GM19238 (cell line): ENCODE data around the gene NTSR1.
"Not testable (repeated sequence)": the region's sequence is repeated elsewhere in the genome, so short reads cannot be mapped to it uniquely, and the experiment has no call there.

ENCODE experiments used
- DNase-seq: peaks from one replicate; pipeline ENCODE4 v3.0.0; 2011; ENCODE audit warnings: low spot score; ENCODE audit not compliant: insufficient read length

NTSR1 gene

DNA sequence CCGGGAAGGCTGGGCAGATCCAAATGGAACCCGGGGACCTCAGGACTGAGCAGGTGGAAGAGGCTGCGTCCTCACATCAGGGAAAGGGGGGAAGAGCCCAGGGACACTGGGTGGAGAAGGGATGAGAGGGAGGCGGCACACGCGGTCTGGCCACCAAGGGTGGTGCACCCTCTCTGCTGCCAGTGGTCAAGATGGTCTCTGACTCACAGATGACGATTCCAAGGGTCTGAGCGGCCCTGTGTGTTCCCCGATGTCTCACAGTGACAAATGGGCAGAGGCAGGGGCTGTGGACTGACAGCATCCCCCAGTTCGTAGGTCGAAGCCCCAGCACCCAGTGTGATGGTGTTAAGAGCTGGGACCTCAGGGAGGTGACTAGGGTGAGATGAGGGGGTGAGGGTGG is 34.3 kb upstream of the NTSR1 start:
- no peak for DNase-seq

GRCh38 chr20:62675156-62675876 is 33.3 kb upstream of the NTSR1 start:
- no peak for DNase-seq

DNA sequence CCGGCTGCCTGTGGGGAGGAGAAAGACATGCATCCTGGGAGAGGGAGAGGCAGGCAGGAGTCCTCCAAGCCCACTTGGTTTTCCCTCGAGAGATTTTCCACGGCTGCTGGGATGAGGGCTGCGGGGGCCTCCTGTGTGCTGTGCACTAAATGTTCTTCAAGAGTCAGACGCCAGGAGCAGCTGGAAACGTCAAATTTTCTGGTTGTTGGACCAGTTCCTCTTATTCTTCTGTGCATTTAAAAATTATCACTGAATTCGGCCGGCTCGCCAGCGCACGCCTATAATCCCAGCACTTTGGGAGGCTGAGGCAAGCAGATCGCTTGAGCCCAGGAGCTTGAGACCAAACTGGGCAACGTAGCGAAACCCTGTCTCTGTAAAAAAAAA is 32.8 kb upstream of the NTSR1 start:
- no peak for DNase-seq

GRCh38 chr20:62676976-62677375 is 31.7 kb upstream of the NTSR1 start:
- no peak for DNase-seq

GRCh38 chr20:62677678-62678077 is 31.0 kb upstream of the NTSR1 start:
- no peak for DNase-seq

GRCh38 chr20:62678553-62678952 is 30.1 kb upstream of the NTSR1 start:
- DNase-seq: no peak

DNA sequence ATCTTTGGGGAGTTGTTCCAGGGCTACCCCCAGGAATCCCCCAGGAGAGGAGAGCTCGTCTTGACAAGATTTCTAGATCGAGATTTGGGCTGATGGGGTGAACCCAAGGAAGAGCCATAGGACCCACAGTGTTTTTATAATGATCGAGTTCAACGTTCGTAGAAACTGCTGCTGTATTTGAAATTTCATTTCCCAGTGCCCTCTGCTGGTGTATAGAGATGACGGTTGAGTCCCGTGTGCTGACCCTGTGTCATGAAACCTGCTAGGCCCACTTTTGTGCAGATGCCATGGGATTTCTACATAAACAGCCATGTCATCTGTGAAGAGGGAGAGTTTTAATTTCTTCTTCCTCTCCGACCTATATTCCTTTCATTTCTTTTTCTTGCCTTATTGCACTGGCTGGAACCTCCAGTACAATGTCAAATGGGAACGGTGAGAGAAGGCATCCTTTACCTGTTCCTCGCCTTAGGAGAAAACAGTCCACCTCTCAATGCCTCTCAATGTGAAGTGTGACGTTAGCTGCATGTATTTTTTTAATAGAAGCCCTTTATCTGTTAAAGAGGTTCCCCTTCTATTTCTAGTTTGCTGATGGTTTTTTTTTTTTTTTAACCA is 28.6 kb upstream of the NTSR1 start:
- no peak for DNase-seq

- DNase-seq: no peak
Measured at GRCh38 chr20:62682912-62683517, 25.6 kb upstream of the NTSR1 start.

GRCh38 chr20:62683660-62684322 is 24.8 kb upstream of the NTSR1 start:
- not testable (repeated sequence) for DNase-seq

GRCh38 chr20:62684981-62685380 is 23.7 kb upstream of the NTSR1 start:
- DNase-seq: no peak

DNA sequence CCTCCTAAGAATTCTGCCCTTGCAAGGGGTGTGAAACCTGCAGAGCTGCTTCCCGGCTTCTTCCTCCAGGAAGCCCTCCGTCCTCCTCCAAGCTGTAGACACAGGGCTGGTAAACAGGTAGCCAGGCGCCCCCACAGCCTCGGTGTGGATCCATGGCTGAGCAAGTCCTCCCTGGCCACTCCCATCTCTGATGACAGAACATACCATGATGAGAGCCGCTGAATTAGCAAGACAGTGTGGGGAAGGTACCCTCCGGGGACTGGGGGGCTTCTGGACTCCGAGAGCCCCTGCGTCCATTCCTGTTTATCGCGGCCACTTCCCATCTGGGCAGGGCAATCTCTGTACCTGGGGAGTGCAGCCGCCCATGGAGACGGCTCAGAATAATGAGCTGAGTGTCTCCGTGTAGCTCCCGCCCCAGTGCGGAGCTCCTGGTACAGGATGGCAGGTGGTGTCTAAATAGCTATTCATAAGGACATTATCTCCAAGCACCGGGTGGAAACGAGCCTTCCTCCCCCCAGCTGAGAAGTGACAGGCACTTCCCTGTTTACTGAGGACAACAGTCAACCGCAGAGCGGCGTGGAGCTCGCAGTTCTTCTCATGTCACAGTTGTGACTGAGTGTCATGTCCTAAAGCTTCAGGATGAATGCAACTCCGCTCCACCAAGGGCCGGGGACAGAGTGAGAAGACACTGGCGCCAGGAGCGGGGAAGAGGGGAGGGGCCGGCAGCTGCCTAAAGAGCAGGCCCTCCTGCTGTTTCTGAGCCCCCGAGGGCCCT is 22.7 kb upstream of the NTSR1 start:
- DNase-seq: no peak

GRCh38 chr20:62686869-62687830 is 21.5 kb upstream of the NTSR1 start:
- no peak for DNase-seq

GRCh38 chr20:62688083-62688482 is 20.6 kb upstream of the NTSR1 start:
- no peak for DNase-seq

- no peak for DNase-seq
Measured at GRCh38 chr20:62688855-62689460, 19.7 kb upstream of the NTSR1 start.

GRCh38 chr20:62689861-62690260 is 18.8 kb upstream of the NTSR1 start:
- DNase-seq: no peak

- DNase-seq: no peak
Measured at GRCh38 chr20:62690261-62690820, 18.3 kb upstream of the NTSR1 start.

DNA sequence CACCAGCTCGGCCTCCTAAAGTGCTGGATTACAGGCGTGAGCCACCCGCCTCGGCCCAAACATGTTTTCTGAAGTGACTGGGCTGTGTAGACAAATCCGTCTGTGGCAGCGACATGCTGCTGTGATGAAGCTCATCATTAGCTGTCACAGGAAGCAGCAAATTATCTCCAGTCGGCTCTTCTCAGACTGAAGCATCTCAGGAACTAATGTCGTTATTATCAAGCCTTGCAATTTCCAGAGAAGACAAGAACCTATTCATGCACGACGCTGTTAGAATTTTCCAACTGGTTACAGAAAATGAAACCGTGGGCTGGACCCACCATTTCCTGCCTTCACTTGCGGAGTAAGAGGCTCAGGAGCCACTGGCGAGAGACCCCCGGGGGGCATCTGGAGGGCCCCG is 17.1 kb upstream of the NTSR1 start:
- DNase-seq: no peak

DNA sequence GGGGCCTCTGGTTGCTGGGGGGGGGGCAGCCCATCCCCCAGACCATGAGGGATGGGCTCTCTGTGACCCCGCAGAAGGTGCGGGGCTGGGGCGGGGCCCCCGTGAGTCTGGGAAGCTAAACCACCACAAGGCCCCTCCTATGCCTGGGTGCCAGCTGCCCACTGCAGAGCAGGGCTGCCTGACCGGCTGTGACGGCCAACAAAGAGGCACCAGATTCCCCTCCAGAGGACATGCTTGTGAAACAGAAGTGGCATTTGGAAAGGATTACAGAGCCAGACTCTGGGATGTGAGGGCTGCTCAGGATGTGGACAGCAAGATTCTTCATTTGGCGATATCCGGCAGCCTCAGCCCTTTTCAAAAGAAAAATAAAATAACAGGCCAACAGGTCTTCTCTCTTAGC is 16.5 kb upstream of the NTSR1 start:
- DNase-seq: no peak

GRCh38 chr20:62692801-62693523 is 15.7 kb upstream of the NTSR1 start:
- no peak for DNase-seq
